Transverse colon (tissue), 3 donors: ENCODE data around the gene OR5H14.
"Not testable (repeated sequence)": the region's sequence is repeated elsewhere in the genome, so short reads cannot be mapped to it uniquely, and the experiment has no call there.

ENCODE experiments used
- CTCF ChIP-seq, 5 experiments: fragments of 200-600 bp in 3 of 5; fragments of 450-650 bp in 2 of 5; sonication (generic) in 3 of 5; IDR thresholded peaks; 1 replicate in 2 of 5; 2 replicates in 3 of 5; pipeline ENCODE4 v1.5.1; 2016 to 2017; ENCODE audit warnings: antibody characterized with exemption in 5 of 5, inconsistent platforms in 3 of 5, mild to moderate bottlenecking in 2 of 5, moderate library complexity in 1 of 5
- POLR2A ChIP-seq: fragments of 450-650 bp; IDR thresholded peaks from one replicate; pipeline ENCODE4 v1.6.1; 2016; ENCODE audit warnings: antibody characterized with exemption, mild to moderate bottlenecking, moderate library complexity

GRCh38 chr3:98149456-98149855, 2.2 kb downstream of the OR5H14 start:
- not testable (repeated sequence) for TF ChIP-seq POLR2A; CTCF (IDR thresholded peaks at IDR 0.05)
